K562 (cell line): ENCODE measurements around the gene VAT1L. TPM values are rescaled to one million over a fixed set of nuclear protein-coding genes. Genes with fewer than 3 reads are reported as not detected.

Source experiments
- ATAC-seq: fragments of 200-7000 bp; cut with Tn5 transposase; 3 replicates; pipeline ENCODE4 v1.9.1; 2020; ENCODE audit warnings: moderate library complexity
- BruUV-seq: library from RNA; stranded (reverse); fragments of 400-500 nt; replicated peaks from 2 replicates; lab custom pipeline; 2021; lab: Mats Ljungman, UMichigan
- CTCF ChIA-PET: fragments of 300-600 bp; formaldehyde crosslinking; extraction: SDS; loops from one replicate; lab custom pipeline; 2021; ENCODE audit warnings: low intra/inter-chr PET ratio; lab: Yijun Ruan, JAX
- POLR2A ChIA-PET: fragments of 300-600, 350-650 bp; sonication (Branson Sonifier 250); formaldehyde crosslinking; extraction: SDS; loops from one replicate; lab custom pipeline; 2021; ENCODE audit warnings: antibody characterized with exemption, inconsistent platforms; lab: Yijun Ruan, JAX
- DNase-seq, 4 experiments: peaks; one replicate each; pipeline versions ENCODE4 v3.0.0 to v3.0.0-alpha.2; 2011 to 2018; ENCODE audit warnings: low spot score in 3 of 4, mixed read lengths in 3 of 4; ENCODE audit errors: extremely low read depth in 1 of 4
- FAIRE-seq: peaks from 2 replicates; lab custom pipeline; 2011; peaks lifted over from hg19 to GRCh38; lab: Jason Lieb, UNC
- H2AFZ ChIP-seq: 2 replicates; pipeline ENCODE4 v1.6.0; 2011; ENCODE audit warnings: low read depth, low read length, control low read depth, inconsistent platforms
- H3K27ac ChIP-seq: fragments of 200-600 bp; 3 replicates; pipeline ENCODE4 v1.8.0; 2011; ENCODE audit warnings: low read depth, mild to moderate bottlenecking, control low read depth, inconsistent platforms, low read length, moderate library complexity, mixed read lengths; ENCODE audit errors: extremely low read depth
- H3K27me3 ChIP-seq, 2 experiments: fragments of 300-600 bp in 1 of 2; 2 replicates in 1 of 2; 3 replicates in 1 of 2; pipeline versions ENCODE4 v1.6.0 to v1.8.0; 2011; ENCODE audit warnings: inconsistent platforms in 2 of 2, low read length in 2 of 2, mild to moderate bottlenecking in 1 of 2, mixed read lengths in 1 of 2, moderate library complexity in 1 of 2; ENCODE audit not compliant: control insufficient read depth in 2 of 2, insufficient read depth in 2 of 2
- H3K36me3 ChIP-seq: fragments of 300-600 bp; 3 replicates; pipeline ENCODE4 v1.8.0; 2011; ENCODE audit warnings: mild to moderate bottlenecking, low read length, inconsistent platforms; ENCODE audit not compliant: control insufficient read depth, insufficient read depth
- H3K4me1 ChIP-seq, 2 experiments: fragments of 200-600 bp in 1 of 2; replicated peaks in 1 of 2; 2 replicates in 1 of 2; 3 replicates in 1 of 2; pipeline versions ENCODE4 v1.5.1 to v1.8.0; 2011; ENCODE audit warnings: inconsistent platforms in 2 of 2, low read length in 2 of 2, mild to moderate bottlenecking in 1 of 2, mixed read lengths in 1 of 2, moderate library complexity in 1 of 2; ENCODE audit not compliant: control insufficient read depth in 2 of 2, insufficient read depth in 2 of 2
- H3K4me2 ChIP-seq: 2 replicates; pipeline ENCODE4 v1.6.1; 2011; ENCODE audit warnings: low read length, control low read depth, inconsistent platforms, mixed read lengths; ENCODE audit not compliant: insufficient read depth
- H3K4me3 ChIP-seq: fragments of 200-600 bp; sonication (generic), shearing (Covaris generic); 2 replicates; pipeline ENCODE4 v1.5.1; 2016; ENCODE audit warnings: control low read depth, inconsistent platforms
- H3K79me2 ChIP-seq: fragments of 200-600 bp; 3 replicates; pipeline ENCODE4 v1.8.0; 2011; ENCODE audit warnings: low read length, inconsistent platforms; ENCODE audit not compliant: control insufficient read depth, insufficient read depth
- H3K9ac ChIP-seq, 2 experiments: 2 replicates each; pipeline versions ENCODE4 v1.6.0 to v1.6.1; 2011; ENCODE audit warnings: low read depth in 2 of 2, low read length in 2 of 2, control low read depth in 1 of 2, inconsistent platforms in 1 of 2, mild to moderate bottlenecking in 1 of 2, mixed read lengths in 1 of 2; ENCODE audit not compliant: insufficient read depth in 1 of 2
- H3K9me1 ChIP-seq: one replicate; pipeline ENCODE4 v1.6.0; 2011; ENCODE audit warnings: inconsistent platforms, mild to moderate bottlenecking, low read length, moderate library complexity; ENCODE audit not compliant: control insufficient read depth, insufficient read depth
- H3K9me3 ChIP-seq: replicated peaks from 2 replicates; pipeline ENCODE4 v1.5.1; 2011; ENCODE audit warnings: low read depth, low read length, inconsistent platforms; ENCODE audit not compliant: control insufficient read depth, insufficient read depth
- H4K20me1 ChIP-seq: replicated peaks from 2 replicates; pipeline ENCODE4 v1.6.1; 2011; ENCODE audit warnings: low read length, inconsistent platforms, mixed read lengths; ENCODE audit not compliant: control insufficient read depth, insufficient read depth
- ARID1B ChIP-seq: fragments of 450-650 bp; IDR thresholded peaks from 2 replicates; pipeline ENCODE4 v1.6.1; 2016; ENCODE audit warnings: antibody characterized with exemption, mild to moderate bottlenecking, inconsistent platforms
- BMI1 ChIP-seq: fragments of 150-350 bp; IDR thresholded peaks from 2 replicates; pipeline ENCODE4 v1.6.1; 2014; ENCODE audit warnings: low read length
- CHAMP1 ChIP-seq: fragments of 450-650 bp; IDR thresholded peaks from 2 replicates; pipeline ENCODE4 v1.6.1; 2016; ENCODE audit warnings: mild to moderate bottlenecking
- DIDO1 ChIP-seq: fragments of 450-650 bp; IDR thresholded peaks from 2 replicates; pipeline ENCODE4 v1.6.1; 2016; ENCODE audit warnings: low read depth, missing biosample characterization, missing genetic modification characterization
- EGR1 ChIP-seq: fragments of 450-650 bp; conservative IDR thresholded peaks from 2 replicates; pipeline ENCODE4 v1.6.1; 2017; ENCODE audit warnings: mild to moderate bottlenecking
- FOSL1 ChIP-seq: fragments of 200-800 bp; sonication (Bioruptor generic); conservative IDR thresholded peaks from 2 replicates; pipeline ENCODE4 v1.6.1; 2016; ENCODE audit warnings: missing genetic modification characterization, missing compliant biosample characterization
- FOXJ3 ChIP-seq: sonication (generic); formaldehyde crosslinking; IDR thresholded peaks from 2 replicates; pipeline ENCODE4 v1.4.0; 2020; ENCODE audit warnings: mild to moderate bottlenecking, missing genetic modification reagents
- KDM4B ChIP-seq, 2 experiments: fragments of 450-650 bp in 1 of 2; sonication (generic) in 1 of 2; IDR thresholded peaks; 2 replicates each; pipeline ENCODE4 v1.6.1; 2016 to 2017; ENCODE audit warnings: borderline replicate concordance in 2 of 2, antibody characterized with exemption in 1 of 2, low read depth in 1 of 2, mild to moderate bottlenecking in 1 of 2
- NR3C1 ChIP-seq: sonication (generic); formaldehyde crosslinking; IDR thresholded peaks from 2 replicates; pipeline ENCODE4 v1.8.1; 2022; ENCODE audit warnings: missing genetic modification reagents
- PHB2 ChIP-seq: fragments of 450-650 bp; IDR thresholded peaks from 2 replicates; pipeline ENCODE4 v1.6.1; 2017; ENCODE audit warnings: low read depth
- RCOR1 ChIP-seq, 2 experiments: IDR thresholded peaks; 2 replicates each; pipeline ENCODE4 v1.6.1; 2012; ENCODE audit warnings: low read depth in 2 of 2, low read length in 2 of 2, borderline replicate concordance in 1 of 2, improper control_type of control experiment in 1 of 2
- RNF219 ChIP-seq: fragments of 250-450 bp; sonication (Bioruptor Pico); IDR thresholded peaks from 2 replicates; pipeline ENCODE4 v1.5.0; 2022; ENCODE audit warnings: mild to moderate bottlenecking
- SETDB1 ChIP-seq: IDR thresholded peaks from one replicate; pipeline ENCODE4 v1.6.1; 2012; ENCODE audit warnings: low read length, control low read depth, inconsistent platforms
- SRSF1 ChIP-seq: fragments of 200-400 bp; formaldehyde crosslinking; IDR thresholded peaks from 2 replicates; pipeline ENCODE4 v1.6.1; 2017; ENCODE audit warnings: mild to moderate bottlenecking, low read depth, low read length, moderate library complexity
- SRSF3 ChIP-seq: fragments of 200-400 bp; formaldehyde crosslinking; IDR thresholded peaks from 2 replicates; pipeline ENCODE4 v1.6.1; 2016; ENCODE audit warnings: mild to moderate bottlenecking, low read length, moderate library complexity; ENCODE audit not compliant: insufficient read depth
- TFAM ChIP-seq: fragments of 250-450 bp; sonication (Bioruptor Pico); conservative IDR thresholded peaks from 2 replicates; pipeline ENCODE4 v1.5.0; 2021; ENCODE audit warnings: mild to moderate bottlenecking, moderate library complexity
- TRIM25 ChIP-seq: fragments of 450-650 bp; IDR thresholded peaks from 2 replicates; pipeline ENCODE4 v1.7.0; 2016; ENCODE audit warnings: borderline replicate concordance
- WGBS: fragments of 100-300 bp; shearing (Covaris generic); methylation state at CpG from one replicate; pipeline ENCODE4 v1.1.6; 2016; ENCODE audit warnings: low coverage, mixed read lengths; ENCODE audit not compliant: insufficient coverage; ENCODE audit errors: missing lambda C conversion rate; 5-methylcytosine and 5-hydroxymethylcytosine counted together
- in situ Hi-C: fragments of 300-500 bp; cut with MboI; formaldehyde crosslinking; loops from 4 replicates; pipeline ENCODE4 v1.15.0; 2018; ENCODE audit warnings: inconsistent platforms, mixed read lengths
- intact Hi-C: fragments of 100-400 bp; cut with micrococcal nuclease; formaldehyde crosslinking; loops from 2 replicates; pipeline ENCODE4 v1.14.2; 2022
- polyA plus RNA-seq, 8 experiments: library from polyadenylated mRNA; depleted of rRNA in 4 of 8; stranded (reverse) in 5 of 8; unstranded in 3 of 8; fragments of >200 nt; fragmentation: Nextera tagmentation in 2 of 8; fragmentation: Illumina TruSeq in 1 of 8; extraction: Ambion mirVana in 2 of 8; extraction: Trizol in 1 of 8; gene quantifications; 2 replicates each; pipeline versions ENCODE4 v1.2.1 to v1.2.3, GENCODE V29; 2011 to 2014; ENCODE audit warnings: inconsistent platforms in 1 of 8, missing spikeins in 1 of 8
- total RNA-seq, 7 experiments: library from RNA; depleted of rRNA in 6 of 7; stranded (reverse); fragments of >200 nt in 6 of 7; fragmentation: Illumina TruSeq in 2 of 7; extraction: Trizol in 2 of 7; gene quantifications; 2 replicates each; pipeline versions ENCODE4 v1.2.1 to v1.2.3, GENCODE V29; 2011 to 2021; ENCODE audit warnings: low replicate concordance in 1 of 7

The VAT1L gene
- total and polyA plus RNA-seq, 9 of the 15 experiments (the other 6 are each of a cell fraction or from before 2014, with no cell fraction given), result 0.01 TPM; not detected in 8

- TF ChIP-seq FOXJ3 (CRISPR knock-in tag), result no peak
- no peak for TF ChIP-seq SRSF3
These were observed 29.9 kb upstream of the VAT1L start (continued) for GRCh38 chr16:77758508-77758907.

GRCh38 chr16:77759201-77759600 lies 29.2 kb upstream of the VAT1L start:
- intact Hi-C loops (no loop called here), in situ Hi-C loops (no loop called here)
- Histone ChIP-seq H2AFZ (no peak overlapping the region), H3K27ac (no peak overlapping the region), H3K9me3 (no peaks in the 10 kb centered on the region), H3K4me1 (no peaks in the 10 kb centered on the region), H3K36me3 (no peaks in the 10 kb centered on the region), H3K4me3 (no peak overlapping the region), H3K9me1 (no peaks in the 10 kb centered on the region), H3K9ac (no peak overlapping the region), H3K4me2 (no peak overlapping the region), H4K20me1 (no peaks in the 10 kb centered on the region), H3K79me2 (no peaks in the 10 kb centered on the region), H3K27me3 (no peaks in the 10 kb centered on the region)
- ATAC-seq (no peak), FAIRE-seq (no peak), DNase-seq (no peak)
- BruUV-seq, result no TSS peak
- WGBS, result 0% methylated on average over 1 of the region's 1 CpG
- ChIA-PET POLR2A (no interaction called here), CTCF (no interaction called here)
- TF ChIP-seq ARID1B (no peak), BMI1 (no peak), EGR1 (no peak), FOSL1 (tag) (no peak), TFAM (CRISPR knock-in tag) (no peak), CHAMP1 (no peak), PHB2 (no peak), SRSF1 (no peak), NR3C1 (CRISPR knock-in tag) (no peak), TRIM25 (no peak), RNF219 (CRISPR knock-in tag) (no peak), RCOR1 (IDR thresholded peaks at IDR 0.05; ENCODE audit: borderline replicate concordance in 1 of 2, low read depth in 2 of 2, low read length in 2 of 2) (no peak), SETDB1 (no peak), DIDO1 (no peak), KDM4B (IDR thresholded peaks at IDR 0.05; ENCODE audit: borderline replicate concordance in 2 of 2, low read depth in 1 of 2) (no peak)
